ENCODE results near the gene GABRA5. TPM values are rescaled to one million over a fixed set of nuclear protein-coding genes. Genes with fewer than 3 reads are reported as not detected.

The GABRA5 gene
- total RNA-seq, 2 donors from 2014 or later: not detected

Other genes starting within 250 kb of the GABRA5 start
- gene GABRB3, start 94.0 kb upstream of the GABRA5 start, total RNA-seq: not detected
- gene GABRG3, start 104.1 kb downstream of the GABRA5 start, total RNA-seq: not detected

All from T-helper 17 cell (primary cell).